Activated CD4-positive, alpha-beta memory T cell treated with anti-CD3 and anti-CD28 coated beads for 36 hours (primary cell): ENCODE measurements around the gene FOXA2. TPM values are rescaled to one million over a fixed set of nuclear protein-coding genes. Genes with fewer than 3 reads are reported as not detected.

ENCODE experiments used
- CTCF ChIA-PET: fragments of 350-600 bp; sonication (Branson Sonifier 250); formaldehyde crosslinking; loops from one replicate; lab custom pipeline; 2021; ENCODE audit warnings: antibody characterized with exemption, inconsistent platforms; lab: Charles Lee
- POLR2A ChIA-PET: fragments of 350-600 bp; sonication (Branson Sonifier 250); formaldehyde crosslinking; loops from one replicate; lab custom pipeline; 2021; ENCODE audit warnings: antibody characterized with exemption; lab: Charles Lee
- DNase-seq: peaks from one replicate; pipeline ENCODE4 v3.0.0-alpha.2; 2020
- H3K27ac Mint-ChIP-seq: one replicate; pipeline ENCODE4 v1.8.0; 2021; ENCODE audit warnings: mixed read lengths
- H3K27me3 Mint-ChIP-seq: one replicate; pipeline ENCODE4 v1.8.0; 2021; ENCODE audit warnings: mixed read lengths
- H3K36me3 Mint-ChIP-seq: one replicate; pipeline ENCODE4 v1.8.0; 2021; ENCODE audit warnings: mixed read lengths
- H3K4me1 Mint-ChIP-seq: one replicate; pipeline ENCODE4 v1.8.0; 2021; ENCODE audit warnings: low read depth, mixed read lengths
- H3K4me3 Mint-ChIP-seq: one replicate; pipeline ENCODE4 v1.8.0; 2021; ENCODE audit warnings: mild to moderate bottlenecking, mixed read lengths
- H3K9me3 Mint-ChIP-seq: one replicate; pipeline ENCODE4 v1.8.0; 2021; ENCODE audit warnings: mixed read lengths
- intact Hi-C: fragments of 100-400 bp; cut with micrococcal nuclease; formaldehyde crosslinking; loops from one replicate; pipeline ENCODE4 v1.15.1; 2023
- total RNA-seq, 2 experiments: library from RNA; stranded (reverse); gene quantifications; one replicate each; pipeline ENCODE4 v1.2.3, GENCODE V29; 2021

The FOXA2 gene
- total RNA-seq, 2 experiments from 2014 or later = not detected

GRCh38 chr20:22582964-22583772, 1.2 kb downstream of the FOXA2 start:
- H3K4me1 Mint-ChIP-seq = no peaks in the 10 kb centered on the region
- DNase-seq = no peak
- peaks cover 1% of the 10 kb centered on the region for H3K36me3 Mint-ChIP-seq
- H3K27me3 Mint-ChIP-seq = peaks cover 60% of the 10 kb centered on the region
- ChIA-PET CTCF (no interaction called here), POLR2A (no interaction called here)
- H3K27ac Mint-ChIP-seq = no peak overlapping the region
- no peak overlapping the region for H3K4me3 Mint-ChIP-seq
- H3K9me3 Mint-ChIP-seq = no peaks in the 10 kb centered on the region
- intact Hi-C loops = loop anchor here (10.0 kb wide), 1 partner anchor 878 kb away; the partner anchor contains the start of gene PAX1

DNA sequence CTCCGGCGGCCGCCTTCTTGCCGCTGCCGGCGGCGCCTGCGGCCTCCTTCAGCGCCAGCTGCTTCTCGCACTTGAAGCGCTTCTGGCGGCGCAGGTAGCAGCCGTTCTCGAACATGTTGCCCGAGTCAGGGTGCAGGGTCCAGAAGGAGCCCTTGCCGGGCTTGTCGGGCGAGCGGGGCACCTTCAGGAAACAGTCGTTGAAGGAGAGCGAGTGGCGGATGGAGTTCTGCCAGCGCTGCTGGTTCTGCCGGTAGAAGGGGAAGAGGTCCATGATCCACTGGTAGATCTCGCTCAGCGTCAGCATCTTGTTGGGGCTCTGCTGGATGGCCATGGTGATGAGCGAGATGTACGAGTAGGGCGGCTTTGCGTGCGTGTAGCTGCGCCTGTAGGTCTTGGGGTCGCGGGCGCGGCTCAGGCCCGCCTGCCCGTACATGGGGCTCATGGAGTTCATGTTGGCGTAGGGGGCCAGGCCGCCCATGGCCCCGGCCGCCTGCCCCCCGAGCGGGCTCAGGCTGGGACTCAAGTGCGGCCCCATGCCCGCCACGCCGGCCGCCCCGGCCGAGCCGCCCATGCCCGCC, 1.9 kb downstream of the FOXA2 start:
- intact Hi-C loops = loop anchor here (10.0 kb wide), 1 partner anchor 878 kb away; the partner anchor contains the start of gene PAX1
- ChIA-PET POLR2A (no interaction called here), CTCF (no interaction called here)
- H3K4me3 Mint-ChIP-seq = no peak overlapping the region
- no peak for DNase-seq
- no peak overlapping the region for H3K27ac Mint-ChIP-seq
- H3K36me3 Mint-ChIP-seq = peaks cover 1% of the 10 kb centered on the region
- no peaks in the 10 kb centered on the region for H3K9me3 Mint-ChIP-seq
- peaks cover 63% of the 10 kb centered on the region for H3K27me3 Mint-ChIP-seq
- H3K4me1 Mint-ChIP-seq = no peaks in the 10 kb centered on the region

DNA sequence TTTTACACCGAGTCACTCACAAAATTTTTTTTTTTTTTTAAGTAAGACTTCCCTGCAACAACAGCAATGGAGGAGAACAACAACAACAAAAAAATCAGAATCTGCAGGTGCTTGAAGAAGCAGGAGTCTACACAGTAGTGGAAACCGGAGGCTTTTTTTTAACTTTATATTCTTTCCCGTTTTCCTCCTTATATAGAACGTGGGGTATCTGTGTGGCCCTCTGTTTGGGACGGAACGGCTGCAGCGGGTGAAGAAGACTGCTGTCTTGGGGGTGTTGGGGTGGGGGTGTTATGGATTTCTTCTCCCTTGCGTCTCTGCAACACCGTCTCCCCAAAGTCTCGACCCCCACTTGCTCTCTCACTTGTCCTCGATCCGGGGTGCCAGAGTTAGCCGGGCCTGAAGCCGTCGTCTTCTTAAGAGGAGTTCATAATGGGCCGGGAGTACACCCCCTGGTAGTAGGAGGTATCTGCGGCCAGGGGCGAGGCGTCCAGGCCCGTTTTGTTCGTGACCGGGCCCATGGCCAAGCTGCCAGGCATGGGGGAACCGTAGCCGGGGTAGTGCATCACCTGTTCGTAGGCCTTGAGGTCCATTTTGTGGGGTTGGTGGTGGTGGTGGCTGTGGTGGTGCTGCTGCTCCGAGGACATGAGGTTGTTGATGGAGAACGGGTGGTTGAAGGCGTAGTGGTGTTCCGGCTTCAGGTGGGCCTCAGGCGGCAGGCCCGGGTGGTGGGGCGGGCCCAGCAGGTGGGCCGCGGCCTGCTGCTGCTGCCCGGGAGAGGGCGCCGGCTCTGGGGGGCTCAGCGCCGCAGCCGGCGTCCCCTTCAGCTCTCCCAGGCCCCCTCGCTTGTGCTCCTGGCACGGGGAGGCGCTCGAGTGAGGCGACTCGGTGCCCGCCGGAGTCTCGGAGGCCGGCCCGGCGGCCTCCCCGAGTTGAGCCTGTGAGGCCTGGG, 2.7 kb downstream of the FOXA2 start:
- DNase-seq = no peak
- Mint-ChIP-seq H3K27me3 (peaks cover 59% of the 10 kb centered on the region), H3K36me3 (peaks cover 1% of the 10 kb centered on the region), H3K4me1 (no peaks in the 10 kb centered on the region), H3K4me3 (no peak overlapping the region), H3K9me3 (no peaks in the 10 kb centered on the region), H3K27ac (no peak overlapping the region)
- ChIA-PET CTCF (no interaction called here), POLR2A (no interaction called here)
- intact Hi-C loops = loop anchor here (10.0 kb wide), 1 partner anchor 877 kb away; the partner anchor contains the start of gene PAX1

GRCh38 chr20:22579711-22580697, 4.4 kb downstream of the FOXA2 start:
- H3K27me3 Mint-ChIP-seq = peaks cover 57% of the 10 kb centered on the region
- ChIA-PET CTCF (no interaction called here), POLR2A (interaction anchor here (0.6 kb wide), 1 partner anchor 25 kb away, joined by 3 read pairs; no protein-coding TSS in a partner anchor)
- intact Hi-C loops = loop anchor here (10.0 kb wide), 1 partner anchor 875 kb away; the partner anchor contains the start of gene PAX1
- H3K9me3 Mint-ChIP-seq = no peaks in the 10 kb centered on the region
- H3K36me3 Mint-ChIP-seq = peaks cover 1% of the 10 kb centered on the region
- no peaks in the 10 kb centered on the region for H3K4me1 Mint-ChIP-seq
- H3K4me3 Mint-ChIP-seq = no peak overlapping the region
- H3K27ac Mint-ChIP-seq = no peak overlapping the region
- DNase-seq = no peak

DNA sequence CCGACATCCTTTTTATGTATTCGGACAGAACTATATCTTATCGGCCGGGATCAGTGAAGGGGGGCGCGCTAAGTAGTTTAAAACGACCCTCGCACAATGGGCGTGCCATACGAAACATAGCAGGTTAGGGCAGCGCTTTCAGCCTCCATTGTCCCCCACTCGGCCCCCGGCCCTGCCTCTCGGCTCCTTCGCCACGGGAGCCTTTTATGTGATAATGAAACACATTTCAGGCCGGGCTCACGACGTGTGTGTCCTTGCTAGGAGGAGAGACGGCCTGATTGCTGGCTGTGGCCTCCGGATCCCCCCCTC, 5.3 kb downstream of the FOXA2 start:
- no peak overlapping the region for H3K4me3 Mint-ChIP-seq
- peaks cover 1% of the 10 kb centered on the region for H3K36me3 Mint-ChIP-seq
- intact Hi-C loops = no loop called here
- ChIA-PET CTCF (no interaction called here), POLR2A (interaction anchor here (0.6 kb wide), 1 partner anchor 24 kb away, joined by 3 read pairs; no protein-coding TSS in a partner anchor)
- H3K27me3 Mint-ChIP-seq = peaks cover 62% of the 10 kb centered on the region
- DNase-seq = no peak
- no peak overlapping the region for H3K27ac Mint-ChIP-seq
- no peaks in the 10 kb centered on the region for H3K9me3 Mint-ChIP-seq
- no peaks in the 10 kb centered on the region for H3K4me1 Mint-ChIP-seq

GRCh38 chr20:22578221-22579118, 5.9 kb downstream of the FOXA2 start:
- no peaks in the 10 kb centered on the region for H3K4me1 Mint-ChIP-seq
- CTCF ChIA-PET = no interaction called here

GRCh38 chr20:22577515-22578220, 6.7 kb downstream of the FOXA2 start:
- CTCF ChIA-PET = no interaction called here
- no peak for DNase-seq

More at GRCh38 chr20:22578221-22579118, 5.9 kb downstream of the FOXA2 start:
- no peak overlapping the region for H3K4me3 Mint-ChIP-seq
- peaks cover 64% of the 10 kb centered on the region for H3K27me3 Mint-ChIP-seq
- intact Hi-C loops = no loop called here
- H3K9me3 Mint-ChIP-seq = no peaks in the 10 kb centered on the region
- POLR2A ChIA-PET = interaction anchor here (0.7 kb wide), 1 partner anchor 1165 kb away, joined by 4 read pairs; no protein-coding TSS in a partner anchor
- peaks cover 1% of the 10 kb centered on the region for H3K36me3 Mint-ChIP-seq
- H3K27ac Mint-ChIP-seq = no peak overlapping the region
- DNase-seq = no peak

DNA sequence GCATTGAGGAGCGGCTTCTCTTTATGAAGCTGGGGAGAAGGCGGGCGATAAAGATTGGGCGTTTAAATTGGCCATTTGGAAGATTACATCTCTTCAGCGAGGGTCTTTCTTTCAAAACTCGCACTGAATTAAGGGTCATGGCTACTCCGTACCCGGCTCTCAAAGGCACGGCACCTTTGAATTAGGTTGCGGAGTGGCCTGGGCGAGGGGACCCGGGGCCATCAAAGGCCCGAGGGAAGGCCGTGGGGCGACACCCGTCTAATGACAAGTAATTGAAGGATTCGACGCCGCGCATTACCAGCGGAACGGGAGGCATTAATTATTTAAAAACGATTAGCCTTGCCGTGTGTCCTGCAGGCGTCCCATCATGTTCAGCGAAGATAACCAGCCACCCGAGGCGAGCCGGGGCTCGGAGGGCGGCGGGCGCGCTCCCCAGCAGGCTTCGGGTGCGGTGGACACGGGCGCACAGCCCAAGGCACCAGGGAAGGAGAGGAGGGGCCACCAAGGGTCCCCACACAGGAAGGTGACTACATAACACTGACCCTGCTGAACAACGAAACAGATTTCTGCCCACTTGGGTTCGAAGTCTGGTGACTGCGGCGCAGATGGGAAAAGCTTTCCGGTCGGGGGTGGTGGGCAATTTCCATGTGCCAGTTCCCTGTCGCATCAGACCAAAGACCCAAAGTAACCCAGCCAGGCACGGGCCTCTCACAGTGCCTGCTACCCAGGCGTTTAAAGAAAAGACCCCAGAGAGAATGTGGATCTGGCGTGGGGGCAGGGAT, 7.4 kb downstream of the FOXA2 start:
- ChIA-PET POLR2A (no interaction called here), CTCF (no interaction called here)

More at GRCh38 chr20:22577515-22578220, 6.7 kb downstream of the FOXA2 start:
- H3K36me3 Mint-ChIP-seq = peaks cover 1% of the 10 kb centered on the region
- no peaks in the 10 kb centered on the region for H3K4me1 Mint-ChIP-seq
- intact Hi-C loops = no loop called here
- H3K27me3 Mint-ChIP-seq = peaks cover 64% of the 10 kb centered on the region
- POLR2A ChIA-PET = interaction anchor here (0.7 kb wide), 1 partner anchor 1166 kb away, joined by 4 read pairs; no protein-coding TSS in a partner anchor
- H3K9me3 Mint-ChIP-seq = no peaks in the 10 kb centered on the region
- H3K27ac Mint-ChIP-seq = no peak overlapping the region
- no peak overlapping the region for H3K4me3 Mint-ChIP-seq

GRCh38 chr20:22576273-22576672, 8.1 kb downstream of the FOXA2 start:
- Mint-ChIP-seq H3K4me3 (no peak overlapping the region), H3K9me3 (no peaks in the 10 kb centered on the region), H3K27me3 (peaks cover 65% of the 10 kb centered on the region), H3K4me1 (no peaks in the 10 kb centered on the region), H3K27ac (no peak overlapping the region), H3K36me3 (peaks cover 1% of the 10 kb centered on the region)
- DNase-seq = no peak
- intact Hi-C loops = no loop called here
- ChIA-PET CTCF (no interaction called here), POLR2A (no interaction called here)

More for the DNA sequence above, 7.4 kb downstream of the FOXA2 start:
- Mint-ChIP-seq H3K27ac (no peak overlapping the region), H3K27me3 (peaks cover 65% of the 10 kb centered on the region), H3K9me3 (no peaks in the 10 kb centered on the region), H3K4me1 (no peaks in the 10 kb centered on the region), H3K4me3 (no peak overlapping the region), H3K36me3 (peaks cover 1% of the 10 kb centered on the region)
- intact Hi-C loops = no loop called here
- DNase-seq = no peak
